DMS153 (cell line): Measurements from ENCODE around the gene GSS.

Source experiments
- DNase-seq: peaks from one replicate; lab custom pipeline; 2025; lab: John Stamatoyannopoulos, UW

The GSS gene

DNA sequence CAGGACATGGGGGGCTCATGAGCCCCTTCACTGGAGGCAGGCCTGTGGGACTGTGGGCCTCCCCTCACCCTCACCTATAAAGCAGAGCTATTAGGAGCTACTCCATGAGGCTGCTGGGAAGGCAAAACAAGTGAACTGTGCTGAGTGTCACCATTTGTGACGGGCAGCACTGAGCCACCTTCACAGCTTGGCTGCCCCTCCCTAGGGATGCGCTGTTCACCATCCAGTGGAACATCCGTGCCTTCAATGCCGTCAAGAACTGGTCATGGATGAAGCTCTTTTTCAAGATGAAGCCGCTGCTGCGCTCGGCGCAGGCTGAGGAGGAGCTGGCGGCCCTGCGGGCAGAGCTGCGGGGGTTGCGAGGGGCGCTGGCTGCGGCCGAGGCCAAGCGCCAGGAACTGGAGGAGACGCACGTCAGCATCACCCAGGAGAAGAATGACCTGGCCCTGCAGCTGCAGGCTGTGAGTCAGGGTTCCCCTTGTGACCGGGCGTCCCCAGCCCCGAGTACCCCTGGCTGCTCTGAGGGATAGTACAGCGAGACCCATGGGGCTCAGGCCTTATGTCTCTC is 38.4 kb upstream of the GSS start:
- no peak for DNase-seq

DNA sequence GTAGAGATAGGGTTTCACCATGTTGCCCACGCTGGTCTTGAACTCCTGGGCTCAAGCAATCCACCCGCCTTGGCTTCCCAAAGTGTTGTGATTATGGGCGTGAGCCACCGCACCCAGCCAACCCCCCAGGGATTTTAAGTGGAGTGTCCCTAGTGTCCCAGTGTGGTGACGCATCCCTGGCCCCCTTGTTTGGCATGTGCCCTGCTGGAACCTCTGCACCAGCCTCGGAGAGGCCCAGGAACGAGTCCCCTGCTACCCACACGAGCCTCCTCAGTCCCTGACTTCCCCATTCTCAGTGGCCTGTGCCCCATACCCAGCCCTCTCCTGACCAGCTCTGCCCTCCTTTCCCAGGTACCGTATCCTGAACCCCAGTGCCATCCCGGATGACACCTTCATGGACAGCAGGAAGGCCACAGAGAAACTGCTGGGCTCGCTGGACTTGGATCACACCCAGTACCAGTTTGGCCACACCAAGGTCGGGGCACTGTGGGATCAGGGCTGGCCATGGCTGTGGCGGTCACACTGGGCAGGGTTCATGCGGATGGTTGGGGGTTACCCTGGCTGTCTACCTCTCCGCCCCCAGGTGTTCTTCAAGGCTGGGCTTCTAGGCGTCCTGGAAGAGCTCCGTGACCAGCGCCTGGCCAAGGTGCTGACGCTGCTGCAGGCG is 37.3 kb upstream of the GSS start:
- no peak for DNase-seq

DNA sequence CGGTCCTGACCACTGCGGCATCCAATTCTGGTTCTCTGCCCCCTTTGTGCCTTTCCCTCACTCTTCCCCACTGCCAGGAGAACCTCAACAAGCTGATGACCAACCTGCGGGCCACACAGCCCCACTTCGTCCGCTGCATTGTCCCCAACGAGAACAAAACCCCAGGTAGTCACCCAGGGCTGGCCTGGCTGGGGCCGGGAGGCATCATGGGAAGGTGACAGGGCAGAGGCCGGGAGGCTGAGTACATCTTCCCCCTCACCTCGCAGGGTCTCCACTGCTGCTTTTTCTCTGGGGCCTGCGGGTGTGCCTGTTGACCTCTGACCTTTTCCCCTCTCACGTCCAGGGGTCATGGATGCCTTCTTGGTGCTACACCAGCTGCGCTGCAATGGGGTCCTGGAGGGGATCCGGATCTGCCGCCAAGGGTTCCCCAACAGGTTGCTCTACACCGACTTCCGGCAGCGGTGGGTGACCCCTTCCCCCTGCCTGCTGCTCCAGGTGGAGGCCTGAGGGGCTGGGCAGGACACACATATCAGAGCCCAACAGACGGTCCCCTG is 35.1 kb upstream of the GSS start:
- no peak for DNase-seq

DNA sequence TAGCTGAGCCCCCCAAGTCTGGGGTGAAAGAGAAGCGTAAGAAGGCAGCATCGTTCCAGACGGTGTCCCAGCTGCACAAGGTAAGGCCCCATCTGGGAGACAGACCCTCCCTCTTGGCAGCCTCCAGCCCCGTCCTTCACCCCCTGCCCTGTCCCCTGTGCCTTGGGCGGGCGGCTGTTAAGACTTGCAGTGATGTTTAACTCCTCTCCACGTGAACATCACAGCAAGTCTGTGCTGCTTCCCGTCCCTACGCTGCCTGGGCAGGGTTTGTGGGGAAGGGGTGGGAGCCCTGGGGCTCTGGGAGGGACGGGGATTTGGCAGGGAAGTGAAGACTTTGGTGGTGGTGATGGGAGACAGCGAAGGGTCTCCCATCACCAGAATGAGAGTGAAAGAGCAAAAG is 34.6 kb upstream of the GSS start:
- no peak for DNase-seq

DNA sequence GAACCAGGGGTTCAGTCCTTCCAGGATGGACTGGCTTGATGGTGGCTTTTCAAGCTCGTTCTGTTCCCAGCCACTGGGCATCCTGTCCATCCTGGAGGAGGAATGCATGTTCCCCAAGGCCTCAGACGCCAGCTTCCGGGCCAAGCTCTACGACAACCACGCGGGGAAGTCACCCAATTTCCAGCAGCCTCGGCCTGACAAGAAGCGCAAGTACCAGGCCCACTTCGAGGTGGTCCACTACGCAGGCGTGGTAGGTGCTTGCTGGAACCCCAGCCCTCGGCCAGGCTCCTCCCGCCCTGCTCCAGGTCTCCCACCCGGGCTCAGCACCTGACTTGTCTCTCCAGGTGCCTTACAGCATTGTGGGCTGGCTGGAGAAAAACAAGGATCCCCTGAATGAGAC is 34.1 kb upstream of the GSS start:
- no peak for DNase-seq

DNA sequence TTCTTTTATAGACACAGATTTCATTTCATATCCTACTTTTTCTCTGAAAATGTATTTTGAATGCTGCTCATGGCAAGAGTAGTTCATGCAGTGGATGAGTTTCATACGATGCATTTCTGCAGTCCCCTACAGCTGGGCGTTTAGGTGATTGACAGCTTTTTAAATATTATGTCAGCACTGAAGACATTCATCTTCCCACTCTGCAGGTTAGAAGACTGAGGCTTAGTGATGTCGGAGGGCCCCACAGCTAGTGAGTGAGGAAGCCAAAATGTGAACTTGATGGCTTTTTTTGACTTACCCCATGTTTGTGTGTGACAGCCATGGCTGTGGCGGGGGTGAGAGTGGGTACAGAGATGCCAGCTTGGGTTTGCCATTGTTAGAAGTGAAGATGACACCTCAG is 33.5 kb upstream of the GSS start:
- no peak for DNase-seq

DNA sequence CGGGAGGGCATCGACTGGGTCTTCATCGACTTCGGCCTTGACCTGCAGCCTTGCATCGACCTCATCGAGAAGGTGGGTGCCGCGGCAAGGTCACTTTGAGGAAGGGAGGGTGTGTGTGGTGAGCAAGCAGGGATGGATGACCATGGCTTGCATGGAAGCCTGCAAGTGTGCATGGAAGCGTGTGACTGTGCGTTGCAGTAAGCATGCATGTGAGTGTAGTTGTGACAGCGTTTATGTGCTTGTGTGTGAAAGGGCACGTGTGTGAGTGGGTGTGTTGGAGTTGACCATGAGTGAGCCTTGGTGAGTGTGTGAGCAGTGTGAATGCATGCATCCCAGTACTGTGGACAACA is 32.6 kb upstream of the GSS start:
- no peak for DNase-seq

DNA sequence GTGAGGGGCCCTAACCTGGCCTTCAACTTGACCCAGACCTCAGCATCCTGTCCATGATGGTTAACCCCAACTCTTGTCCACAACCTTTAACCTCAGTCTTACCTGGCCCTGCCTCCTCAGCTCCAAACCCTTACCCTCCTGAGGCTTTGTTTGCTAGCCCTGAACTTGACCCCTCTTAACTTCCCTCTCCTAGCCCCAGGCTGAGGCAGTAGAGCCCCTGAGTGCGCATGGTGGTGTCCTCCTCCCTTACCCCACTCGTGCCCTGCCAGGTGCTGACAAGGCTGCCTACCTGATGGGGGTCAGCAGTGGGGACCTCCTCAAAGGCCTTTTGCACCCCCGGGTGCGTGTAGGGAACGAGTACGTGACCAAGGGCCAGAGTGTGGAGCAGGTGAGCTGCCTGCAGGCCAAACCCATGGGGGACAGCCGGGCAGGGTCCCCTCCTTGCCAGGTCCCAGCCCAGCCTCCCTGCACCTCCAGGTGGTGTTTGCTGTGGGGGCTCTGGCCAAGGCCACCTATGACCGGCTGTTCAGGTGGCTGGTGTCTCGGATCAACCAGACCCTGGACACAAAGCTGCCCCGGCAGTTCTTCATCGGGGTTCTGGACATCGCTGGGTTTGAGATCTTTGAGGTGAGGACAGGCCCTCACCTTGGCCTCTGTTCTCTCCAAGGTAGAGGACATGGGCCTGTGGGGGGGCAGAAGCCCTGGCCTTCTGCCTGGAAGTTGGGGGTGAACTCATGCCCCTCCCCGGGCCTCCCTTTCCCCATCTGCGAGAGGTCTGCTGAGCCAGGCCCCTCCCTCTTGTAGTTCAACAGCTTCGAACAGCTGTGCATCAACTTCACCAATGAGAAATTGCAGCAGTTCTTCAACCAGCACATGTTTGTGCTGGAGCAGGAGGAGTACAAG is 31.9 kb upstream of the GSS start:
- no peak for DNase-seq

DNA sequence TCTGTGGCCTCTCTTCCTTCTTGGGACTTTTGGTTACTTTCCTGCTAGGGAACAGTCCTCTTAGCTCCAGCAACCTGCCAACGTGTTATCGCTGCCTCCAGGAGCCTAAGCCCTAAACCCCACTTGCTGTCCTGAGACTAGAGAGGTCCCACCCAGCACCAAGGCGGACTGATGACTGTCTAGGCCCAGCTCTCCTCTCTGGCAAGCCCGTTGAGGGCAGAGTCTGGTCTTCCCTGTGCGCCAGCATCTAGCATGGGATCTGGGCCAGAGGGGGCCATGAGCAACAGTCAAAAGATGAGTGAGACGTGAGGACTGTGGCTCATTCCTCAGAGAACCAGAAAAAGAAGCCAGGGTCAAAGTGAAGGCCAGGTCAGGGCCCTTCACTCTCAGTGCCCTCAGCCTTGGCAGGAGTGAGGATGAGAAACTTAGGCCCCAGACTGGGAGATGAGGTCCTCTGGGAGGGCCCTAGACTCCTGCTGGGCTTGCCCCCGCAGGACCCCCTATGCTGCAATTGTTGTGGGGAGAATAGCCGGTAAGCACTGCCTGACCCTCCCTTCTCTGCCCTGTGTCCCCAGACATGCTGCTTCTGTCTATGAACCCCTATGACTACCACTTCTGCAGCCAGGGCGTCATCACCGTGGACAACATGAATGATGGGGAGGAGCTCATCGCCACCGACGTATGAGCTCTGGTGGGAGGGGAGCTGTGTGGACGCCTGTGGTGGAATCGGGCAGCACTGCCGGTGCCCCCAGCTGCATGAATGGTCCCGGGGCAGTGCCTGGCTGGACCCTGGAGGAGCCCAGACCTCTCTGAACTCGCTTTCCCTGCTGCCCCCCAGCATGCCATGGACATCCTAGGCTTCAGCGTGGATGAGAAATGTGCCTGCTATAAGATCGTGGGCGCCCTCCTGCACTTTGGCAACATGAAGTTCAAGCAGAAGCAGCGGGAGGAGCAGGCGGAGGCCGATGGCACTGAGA is 31.0 kb upstream of the GSS start:
- DNase-seq, result no peak

DNA sequence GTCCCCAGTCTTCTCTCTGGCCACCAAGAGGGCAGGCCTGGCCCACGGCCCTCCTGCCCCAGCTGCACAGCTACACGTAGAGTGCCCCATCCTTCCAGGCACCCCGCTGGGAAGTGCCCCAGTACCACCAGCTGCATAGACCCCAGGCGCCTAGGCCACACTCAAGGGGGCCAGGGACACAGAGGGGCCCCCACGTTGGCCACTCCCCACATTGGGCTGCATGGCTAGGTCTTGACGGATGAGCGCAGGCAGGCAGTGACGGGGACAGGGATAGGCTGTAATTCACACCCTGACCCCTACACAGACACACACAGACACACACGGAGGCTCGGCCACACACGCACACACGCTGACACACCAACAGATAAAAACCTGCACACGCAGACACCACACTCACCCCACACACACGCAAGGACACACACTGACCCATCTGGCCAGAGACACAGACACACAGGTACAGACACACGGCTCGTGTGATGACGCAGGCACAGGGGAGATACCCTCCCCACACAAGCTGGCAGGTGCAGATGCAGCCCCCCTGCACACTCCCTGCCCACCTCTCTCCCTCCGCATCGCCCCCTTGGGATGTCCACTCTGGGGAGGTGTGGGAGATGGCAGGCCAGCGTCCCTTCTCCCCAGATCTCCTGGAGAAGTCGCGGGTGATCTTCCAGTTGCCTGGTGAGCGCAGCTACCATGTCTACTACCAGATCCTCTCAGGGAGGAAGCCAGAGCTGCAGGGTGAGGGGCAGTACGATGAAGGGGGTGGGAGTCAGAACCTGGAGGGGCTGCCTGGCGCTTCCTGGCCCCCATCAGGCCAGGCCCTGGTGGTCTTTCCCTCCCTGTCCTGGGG is 30.1 kb upstream of the GSS start:
- no peak for DNase-seq

DNA sequence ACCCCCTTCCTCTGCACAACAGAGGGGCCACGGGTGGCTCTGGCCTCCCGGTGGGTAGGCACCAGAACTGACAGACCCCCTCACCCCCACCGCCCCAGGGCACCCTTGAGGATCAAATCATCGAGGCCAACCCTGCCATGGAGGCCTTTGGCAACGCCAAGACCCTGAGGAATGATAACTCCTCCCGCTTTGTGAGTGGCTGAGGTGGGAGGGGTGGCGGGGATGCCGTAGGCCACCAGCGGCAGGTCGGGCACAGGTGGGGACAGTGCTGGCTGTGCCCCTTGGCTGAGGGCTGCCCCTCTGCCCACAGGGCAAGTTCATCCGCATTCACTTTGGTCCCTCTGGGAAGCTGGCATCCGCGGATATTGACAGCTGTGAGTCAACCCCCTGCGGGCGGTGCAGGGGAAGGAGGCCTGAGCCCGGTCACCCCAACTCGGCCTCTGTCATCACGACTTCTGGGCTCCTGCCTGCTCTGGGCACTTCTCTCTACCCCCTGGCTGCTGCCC is 29.2 kb upstream of the GSS start:
- DNase-seq, result no peak

DNA sequence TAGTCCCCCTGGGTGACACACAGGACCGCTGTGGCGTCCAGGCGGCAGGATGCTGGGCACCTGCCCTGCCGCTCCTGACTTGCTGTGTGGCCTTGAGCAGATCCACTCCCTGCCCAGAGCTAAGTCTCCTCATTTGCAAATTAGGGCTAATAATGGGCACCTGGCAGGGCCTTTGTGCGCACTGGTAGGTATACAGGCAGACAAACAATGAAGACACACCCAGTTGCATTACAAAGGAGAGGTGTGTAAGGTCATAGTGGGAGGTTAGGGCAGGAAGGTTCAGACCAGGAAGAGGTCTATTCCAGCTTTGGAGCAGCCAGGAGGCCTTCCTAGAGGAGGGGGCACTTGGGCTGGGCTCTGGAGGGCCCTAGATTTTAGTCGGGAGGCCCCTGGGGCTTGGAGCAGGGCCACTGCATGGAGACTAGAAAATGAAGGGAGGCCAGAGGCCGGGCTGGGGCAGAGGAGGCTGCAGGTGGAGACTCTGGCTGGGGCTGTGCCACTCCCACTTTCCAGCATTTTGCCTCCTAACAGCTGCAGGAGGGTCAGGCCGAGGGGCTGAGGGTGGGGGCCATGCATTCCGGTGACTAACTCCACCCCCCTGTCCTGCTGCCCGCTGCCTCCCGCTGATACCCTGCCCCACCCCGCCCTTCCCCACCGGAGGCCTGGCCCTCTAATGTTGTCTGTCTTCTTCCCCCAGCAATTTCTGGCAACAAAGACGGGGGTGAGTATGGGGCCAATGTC is 28.6 kb upstream of the GSS start:
- peak; percentile 52 for DNase-seq

DNA sequence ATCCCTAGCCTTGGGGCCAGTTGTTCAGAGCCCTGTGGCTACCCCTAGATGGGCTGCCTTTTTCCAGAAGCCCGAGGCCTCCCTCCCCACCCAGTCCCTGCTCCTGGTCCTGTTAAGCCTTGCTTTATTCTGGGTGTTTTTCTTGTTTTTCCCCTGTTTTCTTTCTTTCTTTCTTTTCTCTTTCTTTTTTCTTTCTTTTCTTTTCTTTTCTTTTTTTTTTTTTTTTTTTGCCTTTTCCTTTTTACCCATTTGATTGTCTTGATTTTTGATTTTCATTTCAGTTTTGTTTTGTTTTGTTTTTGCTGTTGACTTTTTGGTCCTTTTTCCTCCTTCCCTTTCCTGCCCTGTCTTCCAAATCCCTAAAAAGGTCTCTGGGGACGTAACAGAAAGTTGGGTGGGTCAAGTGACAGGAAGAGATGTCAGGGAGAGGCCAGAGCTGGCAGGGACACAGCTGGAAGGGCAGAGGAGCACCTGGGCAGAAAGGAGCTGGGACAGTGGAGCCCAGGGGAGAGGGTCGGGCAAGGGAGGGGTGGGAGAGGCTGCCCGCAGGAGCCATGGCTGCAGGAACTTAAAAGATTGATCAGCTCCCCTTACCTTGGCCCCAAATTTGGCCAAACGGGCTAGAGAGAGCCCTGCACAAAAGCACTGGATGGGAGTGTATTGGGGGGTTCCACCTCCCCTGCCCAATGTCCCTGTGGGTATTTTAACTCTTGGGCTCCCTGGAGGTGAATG is 27.6 kb upstream of the GSS start:
- no peak for DNase-seq

DNA sequence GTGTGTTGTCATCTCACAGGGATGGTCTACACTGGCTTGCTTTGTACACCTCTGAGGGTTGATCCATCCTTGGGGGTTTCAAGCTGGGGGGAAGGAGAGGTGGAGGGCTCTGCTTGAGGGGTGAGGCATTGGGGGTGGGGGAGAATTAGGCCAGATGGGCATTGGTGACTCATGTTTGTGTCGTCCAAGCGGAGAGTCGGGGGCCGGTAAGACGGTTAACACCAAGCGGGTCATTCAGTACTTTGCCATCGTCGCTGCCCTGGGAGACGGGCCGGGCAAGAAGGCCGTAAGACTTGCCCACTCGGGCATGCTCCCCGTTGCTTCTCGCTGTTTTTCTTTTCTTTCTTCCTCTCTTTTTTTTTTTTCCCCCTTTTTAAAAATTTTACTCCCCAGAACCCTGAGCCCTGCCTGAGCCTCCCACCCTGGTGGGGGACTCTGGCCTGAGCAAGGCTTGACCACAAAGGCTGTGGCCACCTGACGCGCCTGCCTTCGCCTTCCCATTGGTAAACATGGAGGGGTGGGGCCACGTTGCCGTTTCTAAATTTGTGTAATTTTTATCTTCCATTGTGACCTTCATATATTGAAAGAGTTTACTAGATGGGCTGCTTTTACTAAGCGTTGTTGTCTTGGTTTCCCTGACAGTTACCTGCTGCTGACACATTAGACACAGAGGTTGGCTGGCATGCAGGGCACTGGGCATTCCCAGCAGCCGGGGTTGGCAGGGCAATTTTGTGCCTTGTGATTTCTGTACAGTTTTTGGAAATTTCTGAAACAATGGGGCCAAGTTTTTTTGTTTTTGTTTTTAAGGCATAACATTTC is 26.9 kb upstream of the GSS start:
- no peak for DNase-seq

DNA sequence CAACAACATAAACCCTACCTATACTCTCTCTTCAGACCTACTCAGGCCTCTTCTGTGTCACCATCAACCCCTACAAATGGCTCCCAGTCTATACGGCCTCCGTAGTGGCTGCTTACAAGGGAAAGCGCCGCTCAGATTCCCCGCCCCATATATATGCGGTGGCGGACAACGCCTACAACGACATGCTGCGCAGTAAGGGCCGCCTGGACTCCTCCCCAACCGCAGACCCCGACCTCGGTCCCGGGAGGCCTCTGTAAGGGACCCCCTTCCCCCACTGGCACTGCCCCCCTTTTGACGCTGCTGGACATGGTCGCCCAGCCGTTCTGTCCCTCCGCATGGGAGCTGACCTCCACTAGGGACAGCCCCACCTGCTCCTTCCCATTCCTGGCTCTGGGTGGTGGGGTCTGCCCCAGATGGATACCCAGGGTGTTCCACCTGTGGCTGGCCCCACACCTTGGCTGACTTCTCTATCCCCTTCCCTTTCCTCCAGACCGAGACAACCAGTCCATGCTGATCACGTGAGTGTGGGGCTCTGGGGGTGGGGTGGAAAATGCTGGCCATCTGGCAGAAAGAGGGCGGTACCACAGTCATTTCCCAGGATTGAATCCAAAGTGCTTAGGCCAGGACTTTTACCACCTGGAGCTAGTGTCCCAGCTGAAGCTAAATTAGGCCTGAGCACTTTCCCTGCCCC is 25.1 kb upstream of the GSS start:
- no peak for DNase-seq

DNA sequence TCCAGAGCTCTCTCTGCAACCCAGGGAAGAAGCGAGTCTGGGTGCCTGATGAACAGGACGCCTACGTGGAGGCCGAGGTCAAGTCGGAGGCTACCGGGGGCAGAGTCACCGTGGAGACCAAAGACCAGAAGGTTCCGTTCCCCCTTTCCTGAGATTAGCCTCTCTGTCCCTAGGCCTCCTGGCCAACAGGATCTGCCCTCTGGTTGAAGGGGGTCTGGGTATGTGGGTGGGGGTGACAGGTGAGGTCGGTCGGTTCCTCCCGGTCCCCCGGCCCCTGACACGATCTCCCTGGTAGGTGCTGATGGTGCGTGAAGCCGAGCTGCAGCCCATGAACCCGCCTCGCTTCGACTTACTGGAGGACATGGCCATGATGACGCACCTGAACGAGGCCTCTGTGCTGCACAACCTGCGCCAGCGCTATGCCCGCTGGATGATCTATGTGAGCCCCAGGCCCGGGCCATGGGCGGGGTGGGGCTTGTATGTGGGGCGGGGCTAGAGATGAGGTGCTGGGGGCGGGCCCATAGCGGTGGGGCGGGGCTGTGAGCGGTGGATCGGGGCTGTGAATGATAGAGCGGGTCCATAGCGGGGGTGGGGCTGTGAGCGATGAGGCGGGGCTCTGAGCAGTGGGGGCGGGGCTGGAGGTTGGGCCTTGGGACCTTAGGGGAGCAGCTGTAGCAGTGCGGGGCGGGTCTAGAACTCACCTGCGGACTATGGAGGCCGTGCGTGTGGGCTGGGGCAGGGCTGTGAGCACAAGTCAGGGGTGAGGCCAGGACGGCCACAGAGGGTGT is 24.0 kb upstream of the GSS start:
- DNase-seq, result no peak
